Left ventricle myocardium inferior (tissue), 1 donor: Measurements from ENCODE around the gene RHBDF2. TPM values are rescaled to one million over a fixed set of nuclear protein-coding genes. Genes with fewer than 3 reads are reported as not detected.

Experiments
- DNase-seq: peaks from one replicate; pipeline ENCODE4 v3.0.0-alpha.2; 2020
- H3K27ac ChIP-seq: fragments of 200-600 bp; replicated peaks from 2 replicates; pipeline ENCODE4 v1.8.0; 2021
- H3K27me3 ChIP-seq: fragments of 200-600 bp; 2 replicates; pipeline ENCODE4 v1.8.0; 2021; ENCODE audit warnings: low read depth
- H3K36me3 ChIP-seq: fragments of 200-600 bp; 2 replicates; pipeline ENCODE4 v1.8.0; 2021
- H3K4me1 ChIP-seq: fragments of 200-600 bp; 2 replicates; pipeline ENCODE4 v1.8.0; 2021
- H3K4me3 ChIP-seq: fragments of 200-600 bp; 2 replicates; pipeline ENCODE4 v1.8.0; 2021; ENCODE audit warnings: mild to moderate bottlenecking, moderate library complexity
- H3K9me3 ChIP-seq: fragments of 200-600 bp; replicated peaks from 2 replicates; pipeline ENCODE4 v1.8.0; 2021
- CTCF ChIP-seq: fragments of 200-600 bp; IDR thresholded peaks from 2 replicates; pipeline ENCODE4 v1.8.0; 2021; ENCODE audit warnings: antibody characterized with exemption, mild to moderate bottlenecking, borderline replicate concordance
- intact Hi-C: fragments of 100-400 bp; cut with micrococcal nuclease; formaldehyde crosslinking; loops from one replicate; pipeline ENCODE4 v1.11.0; 2022
- total RNA-seq: library from RNA; stranded (reverse); fragmentation: NEBNext Ultra II Directional; extraction: Animal tissue kit (Norgen Biotek cat#: 25700); gene quantifications from one replicate; pipeline ENCODE4 v1.2.1, GENCODE V29; 2021
- donor health status: DM: no; HTN: yes; CAD: no; lungs with severe emphysema.

RHBDF2 gene
- total RNA-seq, 1 donor from 2014 or later, result 13.8 TPM

DNA sequence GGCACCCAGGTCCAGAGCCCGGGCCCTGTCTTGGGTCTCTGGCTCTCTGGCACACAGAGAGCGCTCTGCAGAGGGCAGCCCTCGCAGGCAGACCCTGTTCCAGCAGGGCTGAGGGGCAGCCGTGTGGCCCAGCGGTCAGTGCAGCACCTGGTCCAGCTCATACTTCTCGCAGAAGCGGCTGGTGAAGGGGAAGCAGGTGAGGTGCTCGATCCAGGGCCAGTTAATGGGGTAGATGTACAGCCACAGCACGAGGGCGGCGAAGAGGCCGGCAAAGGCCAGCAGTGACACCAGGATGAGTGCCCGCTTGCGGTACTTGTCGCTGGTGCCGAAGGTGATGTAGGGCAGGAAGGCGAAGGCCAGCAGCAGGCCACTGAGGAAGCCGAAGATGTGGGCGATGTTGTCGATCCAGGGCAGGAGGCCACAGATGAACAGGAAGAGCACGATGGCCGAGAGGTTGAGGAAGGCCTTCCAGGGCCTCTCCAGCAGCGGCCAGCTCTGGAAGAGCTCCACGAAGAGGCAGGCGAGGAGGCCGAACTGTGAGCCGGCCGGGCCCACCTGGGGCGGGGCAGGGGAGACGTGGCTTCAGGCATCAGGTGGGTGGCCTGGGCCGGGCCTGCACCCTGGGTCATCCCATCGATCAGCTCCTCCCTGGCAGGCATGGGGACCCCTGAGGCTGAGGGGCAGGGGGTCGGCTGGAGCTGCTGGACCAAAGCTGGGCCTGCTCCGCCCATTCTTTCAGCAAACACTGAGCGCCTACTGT is 29.5 kb downstream of the RHBDF2 start:
- intact Hi-C loops, result no loop called here
- Histone ChIP-seq H3K27me3 (no peaks in the 10 kb centered on the region), H3K27ac (no peak overlapping the region), H3K36me3 (peaks cover 39% of the 10 kb centered on the region), H3K9me3 (no peaks in the 10 kb centered on the region), H3K4me1 (peaks cover 11% of the 10 kb centered on the region), H3K4me3 (no peak overlapping the region)
- no peak for TF ChIP-seq CTCF
- no peak for DNase-seq

- no peak for DNase-seq
- peaks cover 15% of the 10 kb centered on the region for H3K4me1 ChIP-seq
- no peaks in the 10 kb centered on the region for H3K27me3 ChIP-seq
- no peak overlapping the region for H3K4me3 ChIP-seq
- intact Hi-C loops, result no loop called here
- peaks cover 39% of the 10 kb centered on the region for H3K36me3 ChIP-seq
- no peaks in the 10 kb centered on the region for H3K9me3 ChIP-seq
- TF ChIP-seq CTCF, result no peak
- H3K27ac ChIP-seq, result no peak overlapping the region
Measured at GRCh38 chr17:76469991-76470739, 31.1 kb downstream of the RHBDF2 start.

- no peak overlapping the region for H3K4me3 ChIP-seq
- H3K9me3 ChIP-seq, result no peaks in the 10 kb centered on the region
- peaks cover 32% of the 10 kb centered on the region for H3K36me3 ChIP-seq
- no peak for TF ChIP-seq CTCF
- no peak for DNase-seq
- H3K27ac ChIP-seq, result no peak overlapping the region
- no peaks in the 10 kb centered on the region for H3K27me3 ChIP-seq
- H3K4me1 ChIP-seq, result peaks cover 15% of the 10 kb centered on the region
- intact Hi-C loops, result no loop called here
Measured at GRCh38 chr17:76469076-76469990, 31.9 kb downstream of the RHBDF2 start.

DNA sequence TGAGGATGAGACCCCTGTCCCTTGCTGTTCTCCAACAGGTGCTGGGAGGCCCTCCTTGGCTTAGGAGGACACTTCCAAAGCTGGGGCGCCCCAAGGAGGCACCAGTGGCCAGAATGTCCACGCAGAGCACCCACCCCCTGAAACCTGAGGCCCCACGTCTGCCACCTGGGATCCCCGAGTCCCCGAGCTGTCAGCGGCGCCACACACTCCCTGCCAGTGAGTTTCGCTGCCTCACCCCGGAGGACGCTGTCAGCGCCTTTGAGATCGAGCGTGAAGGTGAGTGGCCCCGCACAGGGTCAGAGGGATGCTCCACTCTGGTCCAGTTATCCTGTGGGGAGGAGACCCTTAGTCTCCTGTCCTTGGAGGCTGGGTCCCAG is 32.6 kb downstream of the RHBDF2 start:
- Histone ChIP-seq H3K27me3 (no peaks in the 10 kb centered on the region), H3K36me3 (peaks cover 25% of the 10 kb centered on the region), H3K27ac (no peak overlapping the region), H3K4me1 (peaks cover 15% of the 10 kb centered on the region), H3K9me3 (no peaks in the 10 kb centered on the region), H3K4me3 (no peak overlapping the region)
- no peak for TF ChIP-seq CTCF
- intact Hi-C loops, result no loop called here
- DNase-seq, result no peak
